Measurements from ENCODE around the gene CLCA2.
"Not testable (repeated sequence)": the region's sequence is repeated elsewhere in the genome, so short reads cannot be mapped to it uniquely, and the experiment has no call there.

CLCA2 gene

GRCh38 chr1:86499987-86500593, 76.1 kb downstream of the CLCA2 start:
- no peak overlapping the region for H3K4me3 ChIP-seq (ENCODE audit: low read length)
- DNase-seq (ENCODE audit: low read depth) = no peak
- peak; percentile 35 for TF ChIP-seq CTCF (IDR thresholded peaks at IDR 0.05; ENCODE audit: insufficient read depth, low read depth, low read length, missing control alignments)

- TF ChIP-seq CTCF (IDR thresholded peaks at IDR 0.05; ENCODE audit: insufficient read depth, low read depth, low read length, missing control alignments) = no peak
- H3K4me3 ChIP-seq (ENCODE audit: low read length) = no peak overlapping the region
- DNase-seq (ENCODE audit: low read depth) = no peak
These were observed 76.7 kb downstream of the CLCA2 start for GRCh38 chr1:86500714-86501113.

GRCh38 chr1:86502125-86502646, 78.2 kb downstream of the CLCA2 start:
- peak; percentile 39 for DNase-seq (ENCODE audit: low read depth)
- peak; percentile 45 for TF ChIP-seq CTCF (IDR thresholded peaks at IDR 0.05; ENCODE audit: insufficient read depth, low read depth, low read length, missing control alignments)
- not testable (repeated sequence) for H3K4me3 ChIP-seq (ENCODE audit: low read length)

GRCh38 chr1:86502721-86503405, 78.9 kb downstream of the CLCA2 start:
- TF ChIP-seq CTCF (IDR thresholded peaks at IDR 0.05; ENCODE audit: insufficient read depth, low read depth, low read length, missing control alignments) = peak; percentile 40
- H3K4me3 ChIP-seq (ENCODE audit: low read length) = no peak overlapping the region
- DNase-seq (ENCODE audit: low read depth) = peak; percentile 84

- DNase-seq (ENCODE audit: low read depth) = no peak
- H3K4me3 ChIP-seq (ENCODE audit: low read length) = no peak overlapping the region
- TF ChIP-seq CTCF (IDR thresholded peaks at IDR 0.05; ENCODE audit: insufficient read depth, low read depth, low read length, missing control alignments) = no peak
These were observed 79.6 kb downstream of the CLCA2 start for GRCh38 chr1:86503406-86504136.

- DNase-seq (ENCODE audit: low read depth) = no peak
- H3K4me3 ChIP-seq (ENCODE audit: low read length) = no peak overlapping the region
- no peak for TF ChIP-seq CTCF (IDR thresholded peaks at IDR 0.05; ENCODE audit: insufficient read depth, low read depth, low read length, missing control alignments)
These were observed 80.1 kb downstream of the CLCA2 start for GRCh38 chr1:86504137-86504479.
